H1 (cell line): ENCODE data around the gene NR1H2. TPM values are rescaled to one million over a fixed set of nuclear protein-coding genes. Genes with fewer than 3 reads are reported as not detected.

Experiments
- CTCF ChIA-PET: fragments of 300-600 bp; sonication (Branson Sonifier 250); formaldehyde crosslinking; loops from one replicate; lab custom pipeline; 2021; ENCODE audit not compliant: partially characterized antibody; lab: Charles Lee
- POLR2A ChIA-PET: fragments of 300-600 bp; sonication (Branson Sonifier 250); formaldehyde crosslinking; loops from one replicate; lab custom pipeline; 2021; ENCODE audit warnings: inconsistent platforms; ENCODE audit not compliant: partially characterized antibody; lab: Charles Lee
- DNase-seq, 2 experiments: peaks; one replicate each; pipeline versions ENCODE4 v3.0.0 to v3.0.0-alpha.2; 2010 to 2022; ENCODE audit warnings: low spot score in 2 of 2, low read depth in 1 of 2, mixed read lengths in 1 of 2
- FAIRE-seq: peaks from 2 replicates; lab custom pipeline; 2011; peaks lifted over from hg19 to GRCh38; lab: Jason Lieb, UNC
- H2AFZ ChIP-seq: 2 replicates; pipeline ENCODE4 v1.8.1; 2012; ENCODE audit warnings: low read length, inconsistent platforms
- H2AK5ac ChIP-seq: 2 replicates; pipeline ENCODE4 v1.6.1; 2013; ENCODE audit warnings: low read depth, low read length
- H2BK120ac ChIP-seq: replicated peaks from 2 replicates; pipeline ENCODE3; 2013; ENCODE audit warnings: low read depth, low read length, inconsistent platforms
- H2BK12ac ChIP-seq: 2 replicates; pipeline ENCODE4 v1.6.1; 2013; ENCODE audit warnings: low read depth, low read length
- H2BK15ac ChIP-seq: 2 replicates; pipeline ENCODE4 v1.6.1; 2013; ENCODE audit warnings: low read length
- H2BK20ac ChIP-seq: 2 replicates; pipeline ENCODE4 v1.6.1; 2013; ENCODE audit warnings: low read length
- H2BK5ac ChIP-seq: 2 replicates; pipeline ENCODE4 v1.6.1; 2013; ENCODE audit warnings: low read depth, low read length
- H3K14ac ChIP-seq: 2 replicates; pipeline ENCODE4 v1.6.1; 2013; ENCODE audit warnings: inconsistent platforms; ENCODE audit not compliant: insufficient read length
- H3K18ac ChIP-seq: 2 replicates; pipeline ENCODE4 v1.6.1; 2013; ENCODE audit warnings: low read length; ENCODE audit errors: extremely low read depth
- H3K23ac ChIP-seq: 2 replicates; pipeline ENCODE4 v1.6.1; 2013; ENCODE audit warnings: inconsistent platforms; ENCODE audit not compliant: insufficient read length
- H3K23me2 ChIP-seq: 2 replicates; pipeline ENCODE4 v1.6.1; 2013; ENCODE audit warnings: low read depth, low read length
- H3K27ac ChIP-seq: 2 replicates; pipeline ENCODE4 v1.6.1; 2011; ENCODE audit warnings: low read depth, low read length, inconsistent platforms
- H3K27me3 ChIP-seq, 4 experiments: replicated peaks in 1 of 4; 1 replicate in 1 of 4; 2 replicates in 3 of 4; pipeline versions ENCODE4 v1.6.1 to v1.8.1; 2011 to 2013; ENCODE audit warnings: low read length in 3 of 4, mild to moderate bottlenecking in 3 of 4, inconsistent platforms in 2 of 4, mixed read lengths in 2 of 4, moderate library complexity in 1 of 4; ENCODE audit not compliant: control insufficient read depth in 3 of 4, insufficient read depth in 3 of 4; ENCODE audit errors: extremely low read depth in 1 of 4
- H3K36me3 ChIP-seq, 4 experiments: 2 replicates each; pipeline versions ENCODE4 v1.6.1 to v1.8.1; 2011 to 2013; ENCODE audit warnings: mild to moderate bottlenecking in 4 of 4, low read length in 3 of 4, moderate library complexity in 2 of 4, control low read depth in 1 of 4, inconsistent platforms in 1 of 4; ENCODE audit not compliant: insufficient read depth in 4 of 4, control insufficient read depth in 2 of 4
- H3K4ac ChIP-seq: replicated peaks from 2 replicates; pipeline ENCODE3; 2013; ENCODE audit warnings: low read length, low read depth, mixed read lengths, inconsistent platforms; ENCODE audit not compliant: insufficient read length
- H3K4me1 ChIP-seq, 4 experiments: replicated peaks in 1 of 4; 1 replicate in 1 of 4; 2 replicates in 3 of 4; pipeline versions ENCODE4 v1.6.1 to v1.8.1; 2011 to 2013; ENCODE audit warnings: low read length in 3 of 4, inconsistent platforms in 2 of 4, mixed read lengths in 1 of 4; ENCODE audit not compliant: insufficient read depth in 4 of 4, control insufficient read depth in 3 of 4
- H3K4me2 ChIP-seq, 2 experiments: 2 replicates each; pipeline versions ENCODE4 v1.6.1 to v1.8.1; 2011 to 2013; ENCODE audit warnings: low read depth in 2 of 2, low read length in 2 of 2, control low read depth in 1 of 2, inconsistent platforms in 1 of 2, mild to moderate bottlenecking in 1 of 2; ENCODE audit not compliant: insufficient read depth in 1 of 2
- H3K4me3 ChIP-seq, 4 experiments: fragments of 200-600, 300-600 bp in 1 of 4; sonication (generic), shearing (Covaris generic), sonication (Bioruptor Twin) in 1 of 4; 2 replicates each; pipeline versions ENCODE4 v1.5.1 to v1.8.1; 2011 to 2016; ENCODE audit warnings: low read length in 4 of 4, low read depth in 3 of 4, control low read depth in 2 of 4, inconsistent platforms in 2 of 4, mild to moderate bottlenecking in 2 of 4, mixed read lengths in 1 of 4, moderate library complexity in 1 of 4; ENCODE audit not compliant: insufficient read depth in 2 of 4; ENCODE audit errors: extremely low read depth in 1 of 4
- H3K56ac ChIP-seq: replicated peaks from 2 replicates; pipeline ENCODE3; 2013; ENCODE audit warnings: low read depth, mild to moderate bottlenecking, mixed read lengths, low read length, inconsistent platforms; ENCODE audit not compliant: insufficient read length
- H3K79me1 ChIP-seq: 2 replicates; pipeline ENCODE4 v1.6.1; 2013; ENCODE audit warnings: low read depth, low read length, control low read depth
- H3K79me2 ChIP-seq, 2 experiments: 2 replicates each; pipeline versions ENCODE4 v1.6.1 to v1.8.1; 2012 to 2013; ENCODE audit warnings: low read length in 2 of 2, mild to moderate bottlenecking in 2 of 2, inconsistent platforms in 1 of 2; ENCODE audit not compliant: insufficient read depth in 2 of 2, control insufficient read depth in 1 of 2
- H3K9ac ChIP-seq, 4 experiments: replicated peaks in 1 of 4; 1 replicate in 1 of 4; 2 replicates in 3 of 4; pipeline versions ENCODE4 v1.6.1 to v1.8.1; 2011 to 2013; ENCODE audit warnings: low read depth in 3 of 4, low read length in 3 of 4, control low read depth in 2 of 4, mild to moderate bottlenecking in 2 of 4, moderate library complexity in 2 of 4, inconsistent platforms in 1 of 4; ENCODE audit errors: extremely low read depth in 1 of 4
- H3K9me3 ChIP-seq, 2 experiments: 2 replicates each; pipeline versions ENCODE4 v1.6.1 to v1.8.1; 2012 to 2013; ENCODE audit warnings: mild to moderate bottlenecking in 2 of 2, moderate library complexity in 2 of 2, control low read depth in 1 of 2, inconsistent platforms in 1 of 2, low read depth in 1 of 2, low read length in 1 of 2, mixed read lengths in 1 of 2; ENCODE audit not compliant: insufficient read depth in 2 of 2
- H4K20me1 ChIP-seq, 2 experiments: replicated peaks in 1 of 2; 2 replicates each; pipeline versions ENCODE3 to v1.8.1; 2011 to 2013; ENCODE audit warnings: inconsistent platforms in 2 of 2, low read length in 2 of 2, mild to moderate bottlenecking in 1 of 2; ENCODE audit not compliant: insufficient read depth in 2 of 2, control insufficient read depth in 1 of 2
- H4K5ac ChIP-seq: 2 replicates; pipeline ENCODE4 v1.6.1; 2013; ENCODE audit warnings: low read length, low read depth, mixed read lengths, inconsistent platforms; ENCODE audit not compliant: insufficient read length
- H4K8ac ChIP-seq: 2 replicates; pipeline ENCODE4 v1.8.0; 2013; ENCODE audit warnings: mild to moderate bottlenecking, moderate library complexity, low read length, inconsistent platforms; ENCODE audit not compliant: insufficient read depth; ENCODE audit errors: extremely low read depth
- H4K91ac ChIP-seq: replicated peaks from 2 replicates; pipeline ENCODE3; 2013; ENCODE audit warnings: low read length, mixed read lengths, inconsistent platforms; ENCODE audit not compliant: insufficient read length
- JUND ChIP-seq: IDR thresholded peaks from 2 replicates; pipeline ENCODE4 v1.6.1; 2011; ENCODE audit warnings: mild to moderate bottlenecking, improper control_type of control experiment, low read length
- WGBS, 2 experiments: shearing (Covaris generic) in 1 of 2; methylation state at CpG; one replicate each; pipeline versions ENCODE4 v1.1.6 to v1.1.7; 2013 to 2015; ENCODE audit warnings: low lambda C conversion rate in 2 of 2, mixed read lengths in 2 of 2, inconsistent platforms in 1 of 2, low coverage in 1 of 2, missing lambda C conversion rate in 1 of 2; ENCODE audit not compliant: insufficient replicate concordance in 2 of 2, insufficient coverage in 1 of 2, insufficient read length in 1 of 2; ENCODE audit errors: extremely low coverage in 1 of 2, missing lambda C conversion rate in 1 of 2; 5-methylcytosine and 5-hydroxymethylcytosine counted together
- polyA plus RNA-seq, 7 experiments: library from polyadenylated mRNA; depleted of rRNA in 3 of 7; stranded (reverse) in 5 of 7; unstranded in 2 of 7; fragments of >200 nt in 5 of 7; fragments of 200-250 nt in 2 of 7; gene quantifications; 1 replicate in 5 of 7; 2 replicates in 1 of 7; 4 replicates in 1 of 7; pipeline versions ENCODE4 v1.2.1 to v1.2.3, GENCODE V29; 2011 to 2013; ENCODE audit warnings: missing spikeins in 2 of 7, mixed read lengths in 2 of 7
- total RNA-seq: library from RNA; stranded (reverse); fragmentation: NEBNext Ultra II Directional; extraction: Animal tissue kit (Norgen Biotek cat#: 25700); gene quantifications from 2 replicates; pipeline ENCODE4 v1.2.1, GENCODE V29; 2021

The NR1H2 gene
- total and polyA plus RNA-seq, 2 of the 8 experiments (the other 6 are each of a cell fraction or from before 2014, with no cell fraction given): 40.3 to 47.5 TPM

DNA sequence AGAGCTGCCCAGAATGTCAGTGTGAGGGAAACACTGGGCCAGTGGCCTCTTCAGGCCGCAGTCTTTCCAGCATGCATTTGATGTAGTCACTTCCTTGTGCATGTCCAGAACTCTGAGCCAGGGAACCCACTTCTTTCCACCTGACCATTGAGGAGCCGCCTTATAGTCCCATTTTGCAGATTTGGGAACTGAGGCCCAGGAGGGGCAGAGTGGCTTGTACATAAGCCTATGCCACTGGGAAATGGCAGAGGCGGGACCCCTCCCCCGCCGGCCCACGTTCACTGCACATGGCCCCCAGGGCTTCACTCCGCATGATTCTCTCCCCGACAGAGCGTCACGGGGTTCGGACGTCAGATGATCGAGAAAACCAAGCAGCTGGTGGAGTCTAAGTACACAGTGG lies 36.8 kb downstream of the NR1H2 start:
- H4K20me1 ChIP-seq: peaks cover 0 to 11% of the 10 kb centered on the region in 2 experiments
- no peak overlapping the region for H2BK5ac ChIP-seq
- H2AFZ ChIP-seq: no peak overlapping the region
- no peak overlapping the region for H2BK15ac ChIP-seq
- no peak overlapping the region for H2BK12ac ChIP-seq
- H3K56ac ChIP-seq: no peak overlapping the region
- H4K5ac ChIP-seq: no peak overlapping the region
- H3K4me3 ChIP-seq: no peak overlapping the region
- POLR2A ChIA-PET: interaction anchor here (1.3 kb wide), 1 partner anchor 29 kb away, joined by 4 read pairs; no protein-coding TSS in a partner anchor
- peaks cover 15 to 26% (median 16%) of the 10 kb centered on the region in 4 experiments; a peak in 7 of 8 replicates for H3K36me3 ChIP-seq
- H3K18ac ChIP-seq: no peak overlapping the region
- H3K23ac ChIP-seq: no peak overlapping the region
- no peak overlapping the region for H4K8ac ChIP-seq
- H3K27me3 ChIP-seq: no peaks in the 10 kb centered on the region
- no peaks in the 10 kb centered on the region for H3K79me2 ChIP-seq
- H3K23me2 ChIP-seq: no peaks in the 10 kb centered on the region
- H2BK120ac ChIP-seq: no peak overlapping the region
- peaks cover 0 to 6% (median 1%) of the 10 kb centered on the region in 4 experiments; a peak in 5 of 7 replicates for H3K4me1 ChIP-seq
- no peaks in the 10 kb centered on the region for H3K79me1 ChIP-seq
- H3K14ac ChIP-seq: no peak overlapping the region
- no peak overlapping the region for H3K4ac ChIP-seq
- no peaks in the 10 kb centered on the region for H3K9me3 ChIP-seq
- CTCF ChIA-PET: interaction anchor here (1.2 to 1.3 kb wide), 2 partner anchors 23 to 50 kb away, joined by 3 to 5 read pairs; no protein-coding TSS in a partner anchor
- no peak overlapping the region for H3K27ac ChIP-seq
- WGBS, 2 experiments: 95% methylated on average over 13 of the region's 13 CpGs; no CpG with 5 or more reads in 1 of the 2 experiments
- H4K91ac ChIP-seq: no peak overlapping the region
- H2AK5ac ChIP-seq: no peak overlapping the region
- H2BK20ac ChIP-seq: no peak overlapping the region
- no peak for DNase-seq
- FAIRE-seq: no peak
- H3K9ac ChIP-seq: no peak overlapping the region
- no peak overlapping the region for H3K4me2 ChIP-seq
- no peak for TF ChIP-seq JUND
